HepG2 (cell line): ENCODE results near the gene RAB20. TPM values are rescaled to one million over a fixed set of nuclear protein-coding genes. Genes with fewer than 3 reads are reported as not detected.

ENCODE experiments used
- ATAC-seq: fragments of 200-7000 bp; cut with Tn5 transposase; 3 replicates; pipeline ENCODE4 v1.9.1; 2020; ENCODE audit warnings: mild to moderate bottlenecking, moderate library complexity
- BruUV-seq: library from RNA; stranded (reverse); fragments of 400-500 nt; replicated peaks from 2 replicates; lab custom pipeline; 2021; lab: Mats Ljungman, UMichigan
- CTCF ChIA-PET: fragments of 300-600 bp; formaldehyde crosslinking; extraction: SDS; loops from one replicate; lab custom pipeline; 2021; ENCODE audit warnings: low total read pairs, inconsistent platforms, low intra/inter-chr PET ratio; lab: Yijun Ruan, JAX
- POLR2A ChIA-PET: fragments of 350-600 bp; sonication (Branson Sonifier 250); formaldehyde crosslinking; loops from one replicate; lab custom pipeline; 2020; ENCODE audit warnings: antibody characterized with exemption, inconsistent platforms; lab: Yijun Ruan, JAX
- DNase-seq: peaks from one replicate; pipeline ENCODE4 v3.0.0-alpha.2; 2015; ENCODE audit warnings: low spot score
- FAIRE-seq: peaks from 3 replicates; lab custom pipeline; 2011; peaks lifted over from hg19 to GRCh38; lab: Jason Lieb, UNC
- H2AFZ ChIP-seq: one replicate; pipeline ENCODE4 v1.6.1; 2011; ENCODE audit warnings: low read length, inconsistent platforms
- H3K27ac ChIP-seq: fragments of 300-600 bp; 3 replicates; pipeline ENCODE4 v1.8.0; 2011; ENCODE audit warnings: mixed run types, mild to moderate bottlenecking, mixed read lengths, low read length, inconsistent platforms; ENCODE audit not compliant: insufficient read depth; ENCODE audit errors: extremely low read length
- H3K27me3 ChIP-seq, 2 experiments: fragments of 200-600 bp in 1 of 2; 2 replicates in 1 of 2; 3 replicates in 1 of 2; pipeline versions ENCODE4 v1.6.0 to v1.8.0; 2011; ENCODE audit warnings: low read length in 2 of 2, mild to moderate bottlenecking in 2 of 2, moderate library complexity in 2 of 2, inconsistent platforms in 1 of 2; ENCODE audit not compliant: insufficient read depth in 2 of 2, control insufficient read depth in 1 of 2
- H3K36me3 ChIP-seq, 2 experiments: fragments of 200-600 bp in 1 of 2; replicated peaks in 1 of 2; 2 replicates in 1 of 2; 3 replicates in 1 of 2; pipeline versions ENCODE4 v1.5.1 to v1.8.0; 2011; ENCODE audit warnings: low read length in 2 of 2, inconsistent platforms in 1 of 2; ENCODE audit not compliant: insufficient read depth in 2 of 2, control insufficient read depth in 1 of 2
- H3K4me1 ChIP-seq: 2 replicates; pipeline ENCODE4 v1.5.1; 2012; ENCODE audit warnings: low read length, inconsistent platforms; ENCODE audit not compliant: insufficient read depth
- H3K4me2 ChIP-seq: 2 replicates; pipeline ENCODE4 v1.6.0; 2011; ENCODE audit warnings: low read depth, low read length, inconsistent platforms
- H3K4me3 ChIP-seq, 3 experiments: fragments of 200-600 bp in 1 of 3; sonication (generic), shearing (Covaris generic) in 1 of 3; replicated peaks in 1 of 3; 2 replicates each; pipeline ENCODE4 v1.5.1; 2011 to 2016; ENCODE audit warnings: low read length in 3 of 3, inconsistent platforms in 2 of 3, low read depth in 2 of 3, mild to moderate bottlenecking in 2 of 3, control low read depth in 1 of 3, mixed read lengths in 1 of 3; ENCODE audit not compliant: insufficient read depth in 1 of 3
- H3K79me2 ChIP-seq: one replicate; pipeline ENCODE4 v1.6.1; 2011; ENCODE audit warnings: low read length, inconsistent platforms; ENCODE audit not compliant: insufficient read depth
- H3K9ac ChIP-seq: 2 replicates; pipeline ENCODE4 v1.6.0; 2011; ENCODE audit warnings: mild to moderate bottlenecking, low read depth, low read length, inconsistent platforms; ENCODE audit not compliant: insufficient read depth
- H3K9me3 ChIP-seq: 2 replicates; pipeline ENCODE4 v1.5.1; 2012; ENCODE audit warnings: mild to moderate bottlenecking, low read length
- H4K20me1 ChIP-seq: 2 replicates; pipeline ENCODE4 v1.6.0; 2011; ENCODE audit warnings: inconsistent platforms, mild to moderate bottlenecking, low read length, moderate library complexity; ENCODE audit not compliant: insufficient read depth
- ASH2L ChIP-seq: fragments of 300-600, 200-600 bp; sonication (generic); IDR thresholded peaks from 2 replicates; pipeline ENCODE4 v1.7.0; 2017; ENCODE audit warnings: low read depth, mild to moderate bottlenecking, moderate library complexity, mixed read lengths, low read length; ENCODE audit not compliant: insufficient read length
- ATF7 ChIP-seq, 2 experiments: fragments of 450-650 bp in 1 of 2; sonication (generic) in 1 of 2; formaldehyde crosslinking in 1 of 2; IDR thresholded peaks; 2 replicates each; pipeline versions ENCODE4 v1.4.0 to v1.6.1; 2016 to 2020; ENCODE audit warnings: antibody characterized with exemption in 1 of 2, mild to moderate bottlenecking in 1 of 2, missing genetic modification reagents in 1 of 2
- ELF1 ChIP-seq: sonication (generic); formaldehyde crosslinking; IDR thresholded peaks from 2 replicates; pipeline ENCODE4 v1.4.0; 2020; ENCODE audit warnings: missing genetic modification reagents
- FOXC1 ChIP-seq: sonication (generic); formaldehyde crosslinking; IDR thresholded peaks from 2 replicates; pipeline ENCODE4 v1.8.0; 2022; ENCODE audit warnings: mild to moderate bottlenecking, missing genetic modification reagents, borderline replicate concordance
- JUN ChIP-seq: sonication (generic); formaldehyde crosslinking; IDR thresholded peaks from 2 replicates; pipeline ENCODE4 v1.4.0; 2020; ENCODE audit warnings: mild to moderate bottlenecking, missing genetic modification reagents
- MED1 ChIP-seq: sonication (generic); formaldehyde crosslinking; IDR thresholded peaks from 2 replicates; pipeline ENCODE4 v1.4.0; 2020; ENCODE audit warnings: missing genetic modification reagents
- RFXANK ChIP-seq: IDR thresholded peaks from 2 replicates; pipeline ENCODE4 v1.6.1; 2016
- RXRB ChIP-seq: IDR thresholded peaks from 2 replicates; pipeline ENCODE4 v1.6.1; 2016; ENCODE audit warnings: borderline replicate concordance, missing genetic modification reagents, missing compliant biosample characterization
- SP140L ChIP-seq: sonication (generic); formaldehyde crosslinking; IDR thresholded peaks from 2 replicates; pipeline ENCODE4 v1.4.0; 2020; ENCODE audit warnings: missing genetic modification reagents, borderline replicate concordance
- ZFP41 ChIP-seq: sonication (generic); formaldehyde crosslinking; IDR thresholded peaks from 2 replicates; pipeline ENCODE4 v1.4.0; 2020; ENCODE audit warnings: mild to moderate bottlenecking, missing genetic modification reagents, borderline replicate concordance
- ZNF431 ChIP-seq: sonication (generic); formaldehyde crosslinking; IDR thresholded peaks from 2 replicates; pipeline ENCODE4 v1.9.0; 2022; ENCODE audit warnings: missing genetic modification reagents, low read depth, mild to moderate bottlenecking, borderline replicate concordance
- WGBS: methylation state at CpG from one replicate; pipeline ENCODE4 v1.1.6; 2017; ENCODE audit warnings: low lambda C conversion rate; 5-methylcytosine and 5-hydroxymethylcytosine counted together
- in situ Hi-C: cut with HindIII; loops from 2 replicates; pipeline ENCODE4 v1.10.0; 2017; ENCODE audit warnings: low pct_unique_long_range_greater_than_20kb; ENCODE audit not compliant: extremely low pct_ligation_motif_present
- intact Hi-C: fragments of 100-400 bp; cut with micrococcal nuclease; formaldehyde crosslinking; loops from one replicate; pipeline ENCODE4 v1.10.0; 2022; ENCODE audit not compliant: unreplicated experiment
- polyA plus RNA-seq, 8 experiments: library from polyadenylated mRNA; depleted of rRNA in 3 of 8; stranded (reverse) in 7 of 8; unstranded in 1 of 8; fragments of >200 nt; fragmentation: Illumina TruSeq in 4 of 8; extraction: Trizol in 4 of 8; gene quantifications; 2 replicates each; pipeline versions ENCODE4 v1.2.1 to v1.2.3, GENCODE V29; 2011 to 2016; ENCODE audit warnings: low read depth in 4 of 8, missing spikeins in 1 of 8, mixed read lengths in 1 of 8; ENCODE audit not compliant: insufficient read depth in 1 of 8
- total RNA-seq, 5 experiments: library from RNA; depleted of rRNA; stranded (reverse); fragments of >200 nt; fragmentation: Illumina TruSeq; extraction: Trizol; gene quantifications; 2 replicates each; pipeline ENCODE4 v1.2.3, GENCODE V29; 2016; ENCODE audit warnings: low read depth in 1 of 5
- TF ChIP-seq, protein P1 (sequence below): IDR thresholded peaks from 2 replicates; pipeline ENCODE4 v1.6.1; 2016; ENCODE audit warnings: low read depth, control low read depth
- TF ChIP-seq, protein P2 (sequence below): sonication (generic); formaldehyde crosslinking; IDR thresholded peaks from 2 replicates; pipeline ENCODE4 v1.5.1; 2020; ENCODE audit warnings: mild to moderate bottlenecking, missing genetic modification reagents, moderate library complexity

RAB20 gene
- total and polyA plus RNA-seq, 2 of the 13 experiments (the other 11 are each of a cell fraction or from before 2014, with no cell fraction given), result 15.6 to 30.5 TPM

DNA sequence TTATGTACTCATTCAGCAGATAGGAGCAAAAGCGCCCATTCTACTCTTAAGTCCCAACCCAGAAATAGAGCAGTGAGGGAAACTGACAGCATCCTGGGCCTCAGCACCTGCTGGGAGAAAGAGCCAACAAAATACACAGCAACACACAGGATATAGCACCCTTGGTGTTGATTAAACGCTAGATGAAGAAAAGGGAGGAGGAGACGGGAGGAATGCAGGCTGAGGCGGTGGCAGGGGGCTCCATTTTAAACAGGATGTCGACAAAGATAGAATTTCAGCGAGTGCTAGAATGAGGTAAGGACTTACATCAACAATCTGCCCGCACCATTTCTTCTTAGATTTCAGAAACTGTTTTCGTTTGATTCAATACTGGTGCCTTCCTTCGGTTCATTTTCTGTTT is 4.6 kb upstream of the RAB20 start (continued):
- TF ChIP-seq ELF1 (no peak), RXRB (CRISPR knock-in tag) (no peak), MED1 (CRISPR knock-in tag) (no peak)
- TF ChIP-seq, protein P1, sequence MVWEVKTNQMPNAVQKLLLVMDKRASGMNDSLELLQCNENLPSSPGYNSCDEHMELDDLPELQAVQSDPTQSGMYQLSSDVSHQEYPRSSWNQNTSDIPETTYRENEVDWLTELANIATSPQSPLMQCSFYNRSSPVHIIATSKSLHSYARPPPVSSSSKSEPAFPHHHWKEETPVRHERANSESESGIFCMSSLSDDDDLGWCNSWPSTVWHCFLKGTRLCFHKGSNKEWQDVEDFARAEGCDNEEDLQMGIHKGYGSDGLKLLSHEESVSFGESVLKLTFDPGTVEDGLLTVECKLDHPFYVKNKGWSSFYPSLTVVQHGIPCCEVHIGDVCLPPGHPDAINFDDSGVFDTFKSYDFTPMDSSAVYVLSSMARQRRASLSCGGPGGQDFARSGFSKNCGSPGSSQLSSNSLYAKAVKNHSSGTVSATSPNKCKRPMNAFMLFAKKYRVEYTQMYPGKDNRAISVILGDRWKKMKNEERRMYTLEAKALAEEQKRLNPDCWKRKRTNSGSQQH, result no peak
- TF ChIP-seq, all 625 proteins: peak for 0

DNA sequence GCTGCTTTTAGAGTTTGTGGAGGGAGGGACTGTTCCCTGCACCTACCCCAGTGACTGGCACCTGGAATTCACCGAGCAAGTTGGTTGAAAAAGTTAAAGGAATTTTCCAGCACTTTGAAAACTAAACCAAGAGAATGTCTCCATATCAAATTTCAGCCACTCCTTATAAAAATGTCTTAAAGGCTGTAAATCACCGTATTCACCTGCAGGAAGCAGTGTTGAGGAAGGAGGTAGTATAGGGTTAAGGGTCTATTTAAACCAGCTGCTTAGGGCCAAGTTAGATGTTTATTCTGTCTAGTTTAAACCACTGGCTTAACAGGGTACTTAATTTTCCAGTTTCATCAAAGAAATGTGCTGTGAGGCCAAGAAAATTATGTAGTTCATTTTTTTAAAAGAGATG is 3.8 kb upstream of the RAB20 start:
- peaks cover 25% of the 10 kb centered on the region for H3K4me1 ChIP-seq
- no peak for TF ChIP-seq ZNF431 (CRISPR knock-in tag)
- TF ChIP-seq ATF7 (IDR thresholded peaks at IDR 0.05), result no peak
- TF ChIP-seq ATF7 (CRISPR knock-in tag; IDR thresholded peaks at IDR 0.05), result no peak
- no peak for TF ChIP-seq SP140L
- no peak for TF ChIP-seq FOXC1 (CRISPR knock-in tag)
- TF ChIP-seq, protein P2, sequence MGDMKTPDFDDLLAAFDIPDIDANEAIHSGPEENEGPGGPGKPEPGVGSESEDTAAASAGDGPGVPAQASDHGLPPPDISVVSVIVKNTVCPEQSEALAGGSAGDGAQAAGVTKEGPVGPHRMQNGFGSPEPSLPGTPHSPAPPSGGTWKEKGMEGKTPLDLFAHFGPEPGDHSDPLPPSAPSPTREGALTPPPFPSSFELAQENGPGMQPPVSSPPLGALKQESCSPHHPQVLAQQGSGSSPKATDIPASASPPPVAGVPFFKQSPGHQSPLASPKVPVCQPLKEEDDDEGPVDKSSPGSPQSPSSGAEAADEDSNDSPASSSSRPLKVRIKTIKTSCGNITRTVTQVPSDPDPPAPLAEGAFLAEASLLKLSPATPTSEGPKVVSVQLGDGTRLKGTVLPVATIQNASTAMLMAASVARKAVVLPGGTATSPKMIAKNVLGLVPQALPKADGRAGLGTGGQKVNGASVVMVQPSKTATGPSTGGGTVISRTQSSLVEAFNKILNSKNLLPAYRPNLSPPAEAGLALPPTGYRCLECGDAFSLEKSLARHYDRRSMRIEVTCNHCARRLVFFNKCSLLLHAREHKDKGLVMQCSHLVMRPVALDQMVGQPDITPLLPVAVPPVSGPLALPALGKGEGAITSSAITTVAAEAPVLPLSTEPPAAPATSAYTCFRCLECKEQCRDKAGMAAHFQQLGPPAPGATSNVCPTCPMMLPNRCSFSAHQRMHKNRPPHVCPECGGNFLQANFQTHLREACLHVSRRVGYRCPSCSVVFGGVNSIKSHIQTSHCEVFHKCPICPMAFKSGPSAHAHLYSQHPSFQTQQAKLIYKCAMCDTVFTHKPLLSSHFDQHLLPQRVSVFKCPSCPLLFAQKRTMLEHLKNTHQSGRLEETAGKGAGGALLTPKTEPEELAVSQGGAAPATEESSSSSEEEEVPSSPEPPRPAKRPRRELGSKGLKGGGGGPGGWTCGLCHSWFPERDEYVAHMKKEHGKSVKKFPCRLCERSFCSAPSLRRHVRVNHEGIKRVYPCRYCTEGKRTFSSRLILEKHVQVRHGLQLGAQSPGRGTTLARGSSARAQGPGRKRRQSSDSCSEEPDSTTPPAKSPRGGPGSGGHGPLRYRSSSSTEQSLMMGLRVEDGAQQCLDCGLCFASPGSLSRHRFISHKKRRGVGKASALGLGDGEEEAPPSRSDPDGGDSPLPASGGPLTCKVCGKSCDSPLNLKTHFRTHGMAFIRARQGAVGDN (CRISPR knock-in tag), result no peak
- no peak for TF ChIP-seq ZFP41 (CRISPR knock-in tag)
- TF ChIP-seq JUN (CRISPR knock-in tag), result no peak
- no peak for TF ChIP-seq RFXANK (CRISPR knock-in tag)
- no peak for TF ChIP-seq ASH2L
- TF ChIP-seq, all 625 proteins: peak for 0
- H3K4me3 ChIP-seq, result no peak overlapping the region
- 91% methylated on average over 2 of the region's 2 CpGs for WGBS
- no peak overlapping the region for H3K9ac ChIP-seq
- intact Hi-C loops (no loop called here), in situ Hi-C loops (no loop called here)
- no peak overlapping the region for H2AFZ ChIP-seq
- ChIA-PET CTCF (no interaction called here), POLR2A (interaction anchor here (1.7 kb wide), 1 partner anchor 9 kb away, joined by 3 read pairs; no protein-coding TSS in a partner anchor)
- FAIRE-seq (no peak), ATAC-seq (no peak), DNase-seq (no peak)
- no peak overlapping the region for H3K4me2 ChIP-seq
- no peaks in the 10 kb centered on the region for H4K20me1 ChIP-seq
- H3K36me3 ChIP-seq, result peaks cover 3 to 5% of the 10 kb centered on the region in 2 experiments; a peak in 3 of 5 replicates
- no peaks in the 10 kb centered on the region for H3K9me3 ChIP-seq
- no TSS peak for BruUV-seq
- no peak overlapping the region for H3K27ac ChIP-seq
- no peaks in the 10 kb centered on the region; a peak in 1 of 5 replicates for H3K27me3 ChIP-seq
- H3K79me2 ChIP-seq, result peaks cover 18% of the 10 kb centered on the region
